Measurements from ENCODE around the gene CDK5R2. TPM values are rescaled to one million over a fixed set of nuclear protein-coding genes. Genes with fewer than 3 reads are reported as not detected.
"Not testable (repeated sequence)": the region's sequence is repeated elsewhere in the genome, so short reads cannot be mapped to it uniquely, and the experiment has no call there.

The CDK5R2 gene
- polyA plus RNA-seq, 2 of the 4 experiments (the other 2 are of a cell fraction), result 0.63 to 0.94 TPM

- ATAC-seq (no peak), DNase-seq (ENCODE audit: low read depth in 1 of 2, low spot score in 1 of 2) (no peak), FAIRE-seq (no peak)
- TF ChIP-seq NR3C1 (IDR thresholded peaks at IDR 0.05) (no peak), MAFK (IDR thresholded peaks at IDR 0.05; ENCODE audit: partially characterized antibody) (peak; percentile 50)
- H3K9me3 ChIP-seq, result peaks cover 11% of the 10 kb centered on the region
- WGBS (ENCODE audit: missing lambda C conversion rate), result 33% methylated on average over 2 of the region's 2 CpGs
- H3K4me1 ChIP-seq, result no peaks in the 10 kb centered on the region
- H3K4me2 ChIP-seq, result no peak overlapping the region
- H3K4me3 ChIP-seq, result no peak overlapping the region
- POLR2A ChIA-PET, result interaction anchor here (0.6 kb wide), 1 partner anchor 374 kb away, joined by 4 read pairs; no protein-coding TSS in a partner anchor
- no peak overlapping the region for H3K27ac ChIP-seq
- CTCF ChIA-PET, result interaction anchor here (1.4 to 2.1 kb wide), 3 partner anchors 27 to 104 kb away, joined by 4 to 8 read pairs (median 6); no protein-coding TSS in a partner anchor
Observed at GRCh38 chr2:218925434-218925833, 34.0 kb upstream of the CDK5R2 start.

DNA sequence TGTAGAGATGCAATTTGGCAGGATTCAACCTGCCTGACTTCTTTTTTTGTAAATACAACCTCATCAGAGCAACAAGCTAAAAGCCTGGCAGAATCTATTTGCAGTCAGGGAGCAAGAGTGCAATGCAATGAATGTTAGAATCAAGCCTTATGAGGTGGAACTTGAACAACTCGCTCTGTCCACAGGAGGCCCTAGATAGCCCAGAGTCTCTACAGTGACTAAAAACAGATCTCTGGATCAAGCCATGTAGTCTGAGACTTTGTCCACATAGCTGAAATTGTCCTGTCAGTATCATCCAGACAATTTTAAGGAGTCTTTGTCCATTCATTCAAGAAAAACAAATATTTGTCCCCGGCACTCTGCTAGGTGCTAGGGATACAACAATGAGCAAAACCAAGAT is 32.0 kb upstream of the CDK5R2 start:
- no peak overlapping the region for H3K27ac ChIP-seq
- POLR2A ChIA-PET, result no interaction called here
- ATAC-seq (peak; percentile 64 to 69; a peak in 4 of 6 replicates), DNase-seq (ENCODE audit: low read depth in 1 of 2, low spot score in 1 of 2) (no peak), FAIRE-seq (no peak)
- H3K9me3 ChIP-seq, result peaks cover 11% of the 10 kb centered on the region
- H3K4me1 ChIP-seq, result no peaks in the 10 kb centered on the region
- no peak overlapping the region for H3K4me3 ChIP-seq
- WGBS (ENCODE audit: missing lambda C conversion rate), result 37% methylated on average over 2 of the region's 2 CpGs
- no peak overlapping the region for H3K4me2 ChIP-seq
- CTCF ChIA-PET, result interaction anchor here (0.6 to 1.3 kb wide), 2 partner anchors 52 to 78 kb away, joined by 3 read pairs; no protein-coding TSS in a partner anchor
- TF ChIP-seq, protein P1, sequence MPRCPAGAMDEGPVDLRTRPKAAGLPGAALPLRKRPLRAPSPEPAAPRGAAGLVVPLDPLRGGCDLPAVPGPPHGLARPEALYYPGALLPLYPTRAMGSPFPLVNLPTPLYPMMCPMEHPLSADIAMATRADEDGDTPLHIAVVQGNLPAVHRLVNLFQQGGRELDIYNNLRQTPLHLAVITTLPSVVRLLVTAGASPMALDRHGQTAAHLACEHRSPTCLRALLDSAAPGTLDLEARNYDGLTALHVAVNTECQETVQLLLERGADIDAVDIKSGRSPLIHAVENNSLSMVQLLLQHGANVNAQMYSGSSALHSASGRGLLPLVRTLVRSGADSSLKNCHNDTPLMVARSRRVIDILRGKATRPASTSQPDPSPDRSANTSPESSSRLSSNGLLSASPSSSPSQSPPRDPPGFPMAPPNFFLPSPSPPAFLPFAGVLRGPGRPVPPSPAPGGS (IDR thresholded peaks at IDR 0.05), result no peak
- TF ChIP-seq RARB (CRISPR knock-in tag; IDR thresholded peaks at IDR 0.05) (no peak), ESRRA (IDR thresholded peaks at IDR 0.05; ENCODE audit: borderline replicate concordance, low read length) (no peak), EHMT2 (IDR thresholded peaks at IDR 0.05; ENCODE audit: low read depth) (no peak), PHF8 (IDR thresholded peaks at IDR 0.05; ENCODE audit: borderline replicate concordance, low read depth) (no peak), NR3C1 (IDR thresholded peaks at IDR 0.05) (no peak)

DNA sequence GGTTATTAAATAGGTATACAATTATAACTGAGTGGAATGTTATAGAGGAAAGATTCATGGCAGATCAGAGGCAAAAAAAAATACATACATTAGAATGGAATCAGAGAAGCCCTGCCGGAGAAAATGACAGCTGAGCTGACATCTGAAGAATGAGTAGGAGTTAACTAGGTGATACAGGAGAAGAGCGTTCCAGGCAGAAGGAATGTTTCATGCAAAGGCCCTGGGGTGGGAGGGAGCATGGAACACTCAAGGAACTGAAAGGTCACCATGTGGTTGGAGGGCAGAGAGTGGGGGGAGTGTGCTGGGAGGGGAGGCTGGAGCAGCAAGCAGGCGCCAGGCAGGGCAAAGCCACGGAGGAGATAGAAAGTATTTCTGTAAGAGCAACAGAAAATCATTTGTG is 31.6 kb upstream of the CDK5R2 start:
- FAIRE-seq, result no peak
- CTCF ChIA-PET, result interaction anchor here (1.3 to 1.4 kb wide), 3 partner anchors 21 to 67 kb away, joined by 3 read pairs; no protein-coding TSS in a partner anchor
- no peak overlapping the region for H3K27ac ChIP-seq

GRCh38 chr2:218930488-218930887 is 29.0 kb upstream of the CDK5R2 start:
- H3K27ac ChIP-seq; ATAC-seq; H3K4me2 ChIP-seq; H3K4me3 ChIP-seq; POLR2A ChIA-PET; H3K4me1 ChIP-seq; DNase-seq (ENCODE audit: low read depth in 1 of 2, low spot score in 1 of 2); FAIRE-seq; H3K9me3 ChIP-seq: not testable (repeated sequence)
- 78% methylated on average over 10 of the region's 10 CpGs for WGBS (ENCODE audit: missing lambda C conversion rate)
- CTCF ChIA-PET, result interaction anchor here (1.0 to 2.5 kb wide), 2 partner anchors 11 to 32 kb away, joined by 3 to 8 read pairs; no protein-coding TSS in a partner anchor

More for the DNA sequence above, 31.6 kb upstream of the CDK5R2 start:
- ATAC-seq, result no peak; a peak in 2 of 6 replicates
- Histone ChIP-seq H3K9me3 (peaks cover 11% of the 10 kb centered on the region), H3K4me1 (no peaks in the 10 kb centered on the region), H3K4me3 (no peak overlapping the region), H3K4me2 (no peak overlapping the region)
- TF ChIP-seq SMC3 (IDR thresholded peaks at IDR 0.05) (no peak), EP300 (IDR thresholded peaks at IDR 0.05) (no peak), BHLHE40 (IDR thresholded peaks at IDR 0.05; ENCODE audit: low read depth, low read length) (no peak), GATA3 (IDR thresholded peaks at IDR 0.05; ENCODE audit: borderline replicate concordance) (no peak), MYC (IDR thresholded peaks at IDR 0.05; ENCODE audit: borderline replicate concordance, low read length) (no peak), HES2 (IDR thresholded peaks at IDR 0.05) (no peak), TP53 (CRISPR knock-in tag; IDR thresholded peaks at IDR 0.05) (no peak), CHD4 (IDR thresholded peaks at IDR 0.05; ENCODE audit: borderline replicate concordance) (no peak), FOSL2 (IDR thresholded peaks at IDR 0.05) (no peak), FOSL2 (CRISPR knock-in tag; IDR thresholded peaks at IDR 0.05) (no peak), RFX5 (IDR thresholded peaks at IDR 0.05) (no peak), RAD21 (conservative IDR thresholded peaks at IDR 0.05 in 1 of 2, IDR thresholded peaks at IDR 0.05 in 1 of 2) (no peak), ZC3H11A (IDR thresholded peaks at IDR 0.05) (no peak), REST (IDR thresholded peaks at IDR 0.05) (no peak), HDAC2 (IDR thresholded peaks at IDR 0.05) (no peak), KDM5A (IDR thresholded peaks at IDR 0.05) (no peak), JUN (IDR thresholded peaks at IDR 0.05) (no peak), RARB (CRISPR knock-in tag; IDR thresholded peaks at IDR 0.05) (no peak)
- TF ChIP-seq, protein P2, sequence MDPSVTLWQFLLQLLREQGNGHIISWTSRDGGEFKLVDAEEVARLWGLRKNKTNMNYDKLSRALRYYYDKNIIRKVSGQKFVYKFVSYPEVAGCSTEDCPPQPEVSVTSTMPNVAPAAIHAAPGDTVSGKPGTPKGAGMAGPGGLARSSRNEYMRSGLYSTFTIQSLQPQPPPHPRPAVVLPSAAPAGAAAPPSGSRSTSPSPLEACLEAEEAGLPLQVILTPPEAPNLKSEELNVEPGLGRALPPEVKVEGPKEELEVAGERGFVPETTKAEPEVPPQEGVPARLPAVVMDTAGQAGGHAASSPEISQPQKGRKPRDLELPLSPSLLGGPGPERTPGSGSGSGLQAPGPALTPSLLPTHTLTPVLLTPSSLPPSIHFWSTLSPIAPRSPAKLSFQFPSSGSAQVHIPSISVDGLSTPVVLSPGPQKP (IDR thresholded peaks at IDR 0.05; ENCODE audit: low read depth, low read length), result no peak
- POLR2A ChIA-PET, result no interaction called here
- 52% methylated on average over 4 of the region's 4 CpGs for WGBS (ENCODE audit: missing lambda C conversion rate)
- no peak for DNase-seq (ENCODE audit: low read depth in 1 of 2, low spot score in 1 of 2)

All from A549 (cell line).